GM23338 (cell line): ENCODE measurements around the gene TNS4.

Experiments
- CTCF ChIP-seq, 2 experiments: fragments of 200-600 bp in 1 of 2; sonication (generic) in 1 of 2; conservative IDR thresholded peaks; 2 replicates each; pipeline versions ENCODE4 v1.5.1 to v1.6.1; 2016 to 2017; ENCODE audit warnings: antibody characterized with exemption in 2 of 2, low read depth in 2 of 2, mild to moderate bottlenecking in 2 of 2, moderate library complexity in 1 of 2
- REST ChIP-seq: IDR thresholded peaks from one replicate; pipeline ENCODE4 v1.6.1; 2018; ENCODE audit warnings: antibody characterized with exemption; ENCODE audit not compliant: unreplicated experiment
- ZNF331 ChIP-seq: fragments of 250-450 bp; sonication (Bioruptor Pico); IDR thresholded peaks from 2 replicates; pipeline ENCODE4 v1.5.0; 2020; ENCODE audit warnings: low read depth, mild to moderate bottlenecking, moderate library complexity

GRCh38 chr17:40443196-40443987 is 58.0 kb downstream of the TNS4 start, which contains the start of gene IGFBP4:
- TF ChIP-seq CTCF (conservative IDR thresholded peaks at IDR 0.05; ENCODE audit: low read depth in 2 of 2), result peak in 1 of 2 experiments; percentile 67; a peak in 2 of 4 replicates
- TF ChIP-seq REST, result no peak
- TF ChIP-seq ZNF331 (CRISPR knock-in tag), result no peak
